Measurements from ENCODE around the gene IFNGR2.
A peak's percentile ranks its signal among the peaks of the same experiment; 100 is the strongest.
"Not testable (repeated sequence)": the region's sequence is repeated elsewhere in the genome, so short reads cannot be mapped to it uniquely, and the experiment has no call there.

The IFNGR2 gene

DNA sequence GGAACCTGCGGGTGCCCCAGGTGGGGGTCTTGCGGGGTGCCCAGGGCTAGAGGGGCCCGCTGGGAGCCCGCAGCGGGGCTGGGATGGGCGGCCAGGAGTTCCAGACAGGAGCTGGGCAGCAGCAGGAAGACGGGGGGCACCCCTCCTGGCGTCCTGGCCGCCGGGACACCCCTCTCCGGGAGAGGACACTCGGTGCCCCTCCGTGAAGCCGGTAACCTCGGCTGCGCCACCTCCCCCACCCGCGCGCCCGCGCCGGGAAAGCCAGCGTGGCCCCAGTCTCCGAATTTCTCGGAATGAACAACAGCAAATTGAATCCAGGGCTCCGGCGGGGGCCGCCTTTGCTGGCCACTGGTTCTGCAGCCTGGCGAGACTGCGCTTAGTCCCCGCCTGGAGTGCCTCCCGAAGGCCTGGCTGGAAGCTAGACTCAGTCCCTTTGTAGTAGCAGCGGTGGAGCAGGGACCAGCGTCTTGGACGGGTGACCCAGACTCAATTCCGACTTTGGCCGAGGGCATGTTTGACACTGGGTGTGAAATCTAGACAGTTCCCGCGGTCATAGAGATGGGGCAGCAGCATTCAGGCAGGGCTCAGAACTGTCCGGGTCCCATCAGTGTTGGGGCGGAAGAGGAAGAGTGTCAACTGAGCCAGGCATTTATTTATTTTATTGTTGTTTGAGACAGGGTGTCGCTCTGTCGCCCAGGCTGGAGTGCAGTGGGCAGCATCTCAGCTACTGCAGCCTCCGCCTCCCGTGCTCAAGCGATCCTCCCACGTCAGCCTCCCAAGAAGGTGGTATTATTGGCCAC lies 773 bp downstream of the IFNGR2 start:
- peak; percentile 30 for DNase-seq

DNA sequence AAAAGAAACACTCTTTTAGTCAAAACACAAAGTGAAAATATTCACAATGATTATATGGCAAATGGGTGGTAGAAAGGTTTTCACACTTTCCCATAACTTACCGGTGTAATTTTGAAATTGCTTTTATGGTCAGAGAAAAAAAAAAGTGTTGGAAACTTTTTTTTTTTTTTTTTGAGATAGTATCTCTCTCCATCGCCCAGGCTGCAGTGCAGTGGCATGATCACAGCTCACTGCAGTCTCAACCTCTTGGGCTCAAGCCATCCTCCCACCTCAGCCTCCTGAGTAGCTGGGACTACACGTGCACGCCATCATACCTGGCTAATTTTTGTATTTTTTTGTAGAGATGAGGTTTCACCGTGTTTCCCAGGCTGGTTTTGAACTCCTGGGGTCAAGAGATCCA lies 3.3 kb downstream of the IFNGR2 start:
- DNase-seq, result no peak

DNA sequence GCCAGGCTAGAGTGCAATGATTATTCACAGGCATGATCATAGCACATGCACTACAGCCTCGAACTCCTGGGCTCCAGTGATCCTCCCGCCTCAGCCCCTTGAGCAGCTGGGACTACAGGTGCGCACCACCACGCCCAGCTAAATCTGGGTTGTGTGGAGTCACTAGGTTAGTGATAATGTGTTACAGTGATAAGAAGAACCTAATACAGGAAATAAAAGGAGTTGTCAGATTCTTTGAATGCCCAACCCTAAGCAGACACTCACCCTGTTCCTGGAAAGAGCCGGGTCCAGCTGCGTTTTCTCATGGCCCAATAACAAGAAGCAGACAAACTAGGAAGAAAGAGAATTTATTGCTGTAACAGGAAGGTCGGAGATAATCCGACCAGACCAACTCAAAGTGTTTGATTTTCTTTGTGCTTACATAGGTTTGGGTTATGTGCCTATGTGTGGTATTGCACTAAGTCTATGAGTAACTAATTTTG lies 8.8 kb downstream of the IFNGR2 start:
- DNase-seq, result no peak

DNA sequence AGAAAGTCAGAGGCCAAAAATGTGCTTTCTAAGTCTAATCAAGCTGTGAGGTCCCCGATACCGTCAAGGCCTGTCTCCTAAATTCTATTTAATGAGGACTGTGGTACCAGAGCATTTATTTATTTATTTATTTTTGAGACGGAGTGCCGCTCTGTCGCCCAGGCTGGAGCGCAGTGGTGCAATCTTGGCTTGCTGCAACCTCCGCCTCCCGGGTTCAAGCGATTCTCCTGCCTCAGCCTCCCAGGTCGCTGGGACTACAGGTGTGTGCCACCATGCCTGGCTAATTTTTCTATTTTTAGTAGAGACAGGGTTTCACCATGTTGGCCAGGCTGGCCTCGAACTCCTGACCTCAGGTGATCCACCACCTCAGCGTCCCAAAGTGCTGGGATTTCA lies 9.2 kb downstream of the IFNGR2 start:
- not testable (repeated sequence) for DNase-seq

DNA sequence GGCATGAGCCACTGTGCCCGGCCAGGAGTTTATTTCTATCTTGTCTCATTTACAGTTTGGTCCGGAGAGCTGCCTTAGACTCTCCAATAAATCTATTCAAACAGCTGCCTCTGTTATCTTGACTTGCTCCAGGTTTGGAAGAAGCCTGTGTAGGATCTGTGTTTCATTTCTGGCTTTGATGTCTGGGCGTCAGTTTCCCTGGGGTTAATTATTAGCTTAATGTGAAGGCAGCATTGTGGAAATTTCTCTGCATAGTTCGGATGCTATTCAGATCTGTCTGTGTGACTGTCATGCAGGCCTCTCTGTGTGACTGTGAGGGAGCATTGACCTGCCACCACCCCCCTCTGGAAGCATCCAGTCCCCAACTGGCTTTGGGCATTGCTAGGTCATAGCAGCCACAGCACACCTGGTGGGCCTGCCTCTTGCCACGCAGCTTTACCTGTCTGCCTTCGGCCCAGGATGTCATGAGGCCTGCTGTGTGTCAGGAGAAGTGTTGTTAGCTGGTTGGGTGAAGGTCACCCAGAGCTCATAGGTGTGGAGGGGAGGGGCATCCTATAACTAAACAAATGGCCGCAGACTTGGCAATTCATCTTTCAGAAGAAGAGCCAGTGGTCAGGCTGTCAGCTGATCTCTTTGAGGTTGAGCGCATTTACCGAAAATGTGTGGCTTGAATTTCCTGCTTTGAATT lies 9.8 kb downstream of the IFNGR2 start:
- DNase-seq, result no peak

DNA sequence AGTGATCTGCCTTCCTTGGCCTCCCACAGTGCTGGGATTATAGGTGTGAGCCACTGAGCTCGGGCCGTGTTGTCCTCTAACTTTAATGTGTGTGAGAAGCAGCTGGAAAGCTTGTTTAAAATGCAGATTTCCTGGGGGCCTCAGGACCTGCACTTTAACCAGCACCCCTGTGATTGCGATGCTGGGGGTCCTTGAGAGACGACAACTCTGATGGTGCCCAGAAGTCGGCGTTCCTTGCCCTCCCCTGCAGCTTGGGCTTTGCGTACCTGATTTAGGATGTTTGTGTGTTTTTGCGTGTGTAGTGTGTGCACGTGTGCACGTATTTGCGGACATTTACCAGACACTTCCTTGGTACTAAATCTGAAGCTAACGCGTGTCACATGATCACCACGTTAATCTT lies 10.9 kb downstream of the IFNGR2 start:
- DNase-seq, result no peak

DNA sequence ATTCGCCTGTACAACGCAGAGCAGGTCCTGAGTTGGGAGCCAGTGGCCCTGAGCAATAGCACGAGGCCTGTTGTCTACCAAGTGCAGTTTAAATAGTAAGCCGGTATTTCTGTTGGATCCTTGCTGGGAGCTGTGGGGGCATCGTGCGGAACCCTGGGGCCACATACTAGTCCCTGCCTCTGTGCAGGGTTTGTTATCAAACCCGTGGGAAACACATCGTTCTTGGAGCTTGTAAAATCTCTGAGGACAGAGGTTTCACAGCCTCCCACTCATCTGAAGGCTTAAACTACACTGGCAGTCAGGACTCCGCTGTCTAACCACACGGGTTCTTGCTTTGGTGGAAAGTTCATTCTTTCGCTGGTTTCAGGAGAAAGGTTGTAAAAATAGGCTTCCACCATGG lies 11.7 kb downstream of the IFNGR2 start:
- no peak for DNase-seq

DNA sequence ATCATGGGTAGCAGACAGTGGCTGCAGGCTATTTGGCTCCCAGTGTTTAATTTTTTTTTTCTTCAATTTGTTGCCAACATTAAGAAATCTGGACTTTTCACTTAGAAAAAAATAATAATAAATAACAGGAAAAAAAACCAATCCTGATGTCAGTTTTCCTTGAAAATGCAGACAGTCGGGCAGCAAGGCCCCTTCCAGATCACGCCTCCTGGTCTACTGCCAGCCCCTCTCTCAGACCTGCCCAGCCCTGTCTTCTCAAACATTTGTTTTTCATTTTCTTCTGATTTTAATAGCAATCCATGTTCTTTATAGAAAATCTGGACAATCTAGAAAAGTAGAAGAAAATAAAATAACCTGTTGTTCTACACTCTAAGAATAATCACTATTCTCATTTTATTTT lies 15.5 kb downstream of the IFNGR2 start:
- no peak for DNase-seq

DNA sequence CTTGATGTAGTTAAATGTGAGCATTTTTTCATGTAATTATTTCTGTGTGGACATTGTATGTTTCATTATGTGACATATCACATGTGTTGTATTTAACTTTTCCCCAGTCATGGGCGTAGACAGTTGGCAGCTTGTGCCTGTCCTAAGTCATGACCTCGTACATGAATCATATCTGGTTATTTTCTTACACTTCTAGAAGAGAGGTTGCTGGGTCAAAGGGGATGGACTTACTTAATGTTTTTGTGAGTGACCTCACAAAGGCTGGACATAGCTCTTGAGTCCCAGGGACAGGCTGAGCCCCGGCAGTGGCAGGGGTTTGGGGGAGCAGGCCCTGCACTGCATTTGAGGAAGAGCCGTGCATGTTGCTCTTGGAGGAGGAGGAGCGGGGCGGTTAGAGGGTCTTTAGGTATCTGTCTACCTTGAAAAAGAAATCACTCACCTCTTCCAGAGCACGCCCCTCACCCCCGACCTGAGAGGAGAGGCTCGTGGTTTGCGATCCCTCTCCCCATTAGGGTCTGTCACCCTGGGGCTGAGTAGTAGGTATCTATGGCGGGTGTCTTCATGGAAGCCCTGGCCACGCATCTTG lies 16.4 kb downstream of the IFNGR2 start:
- no peak for DNase-seq

DNA sequence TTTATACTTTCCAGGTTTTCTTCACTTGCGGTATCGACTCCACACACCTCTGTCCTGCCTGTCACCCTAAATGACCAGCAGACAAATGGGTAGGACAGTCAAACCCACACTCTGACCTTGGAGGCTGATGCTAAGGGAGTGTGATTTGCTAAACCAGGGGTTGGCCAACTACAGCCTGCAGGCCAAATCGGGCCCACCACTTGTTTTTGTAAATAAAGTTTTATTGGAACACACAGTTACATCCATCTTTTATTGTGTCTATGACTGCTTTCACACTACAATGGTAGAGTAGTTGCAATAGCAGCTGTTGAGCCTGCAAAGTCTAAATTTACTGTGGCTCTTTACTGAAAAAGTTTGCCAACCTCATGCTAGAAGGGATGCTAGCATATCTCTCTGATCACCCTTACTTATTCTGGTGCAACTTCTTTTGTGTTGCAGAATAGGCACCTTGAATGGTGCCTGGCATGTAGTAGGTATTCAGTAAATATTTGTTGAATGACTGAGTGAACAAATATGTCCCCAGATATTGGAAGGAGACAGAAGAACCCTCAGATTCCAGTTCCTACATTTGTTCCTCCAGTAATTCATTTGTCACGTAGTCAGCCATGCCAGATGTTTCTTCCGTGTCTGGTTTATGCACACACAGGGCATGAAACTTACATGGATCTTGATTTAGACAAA lies 18.6 kb downstream of the IFNGR2 start:
- no peak for DNase-seq

DNA sequence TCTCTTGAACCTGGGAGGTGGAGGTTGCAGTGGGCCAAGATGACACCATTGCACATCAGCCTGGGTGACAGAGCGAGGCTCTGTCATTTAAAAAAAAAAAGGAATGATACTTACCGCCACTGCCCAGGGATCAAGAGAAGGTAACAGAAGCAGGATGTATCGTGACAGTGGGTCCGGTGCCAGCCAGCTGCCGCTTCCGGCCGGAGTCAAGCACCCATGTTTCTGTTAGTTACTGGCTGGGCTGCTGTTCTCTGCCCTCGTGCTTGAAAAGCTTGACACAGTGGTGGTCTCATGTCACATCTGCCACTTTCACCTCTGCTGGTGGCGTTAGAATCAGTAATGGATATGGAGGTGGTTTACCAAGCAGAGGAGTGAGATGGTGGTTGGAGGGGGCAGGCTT lies 21.0 kb downstream of the IFNGR2 start:
- no peak for DNase-seq

DNA sequence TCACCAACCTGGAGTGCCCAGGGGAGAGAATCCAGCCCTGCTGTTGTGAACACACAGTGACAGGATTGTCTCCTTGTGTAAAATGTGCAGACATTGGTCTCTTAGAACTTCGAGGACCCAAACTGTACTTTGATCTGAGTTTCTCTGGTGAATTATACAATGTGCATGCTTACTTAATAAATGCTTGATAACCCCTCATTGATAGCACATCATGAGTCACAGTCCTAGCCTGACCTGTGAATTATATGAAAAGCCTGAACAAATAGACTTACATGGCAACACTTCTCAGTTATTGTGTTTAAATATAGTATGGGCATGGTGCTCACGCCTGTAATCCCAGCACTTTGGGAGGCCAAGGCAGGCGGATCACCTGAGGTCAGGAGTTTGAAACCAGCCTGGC lies 22.6 kb downstream of the IFNGR2 start:
- DNase-seq, result no peak

DNA sequence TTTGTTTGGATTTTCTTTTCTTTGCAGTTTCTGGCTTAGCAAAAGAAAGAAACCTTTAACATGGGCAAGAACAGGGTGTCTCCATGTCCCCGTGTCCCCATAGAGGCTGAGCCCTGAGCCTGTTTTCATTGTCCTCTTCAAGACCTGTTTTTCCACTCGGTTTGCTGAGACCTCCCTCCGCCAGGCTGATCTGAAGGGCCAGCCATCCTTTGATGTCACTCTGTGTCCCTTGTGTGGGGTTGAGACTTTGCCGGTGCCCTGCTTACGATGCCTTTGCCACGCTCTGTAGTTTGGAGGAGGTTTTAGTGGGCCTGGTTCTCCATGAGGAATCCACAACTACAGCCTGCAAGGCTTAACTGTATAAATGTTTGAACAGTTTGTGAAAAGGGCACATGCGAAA lies 23.8 kb downstream of the IFNGR2 start:
- DNase-seq, result no peak

DNA sequence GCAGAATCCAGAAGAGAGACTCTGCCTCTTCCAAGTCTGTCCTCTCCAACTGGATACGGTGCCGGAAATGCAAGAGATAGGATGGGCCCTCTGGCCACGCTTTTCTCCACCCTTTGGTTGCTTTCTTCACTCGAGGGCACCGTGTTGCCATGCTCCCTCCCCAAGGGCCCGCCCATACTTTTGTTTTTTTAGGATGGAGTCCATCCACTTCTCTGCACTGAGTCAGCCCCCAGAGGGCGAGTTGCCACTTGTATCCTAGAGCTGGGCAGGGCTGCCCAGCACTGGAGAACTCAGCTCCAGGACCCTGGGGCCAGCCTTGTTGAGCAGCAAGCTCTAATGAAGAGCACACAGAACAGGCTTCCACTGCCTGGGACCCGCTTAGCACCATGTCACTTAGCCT lies 25.5 kb downstream of the IFNGR2 start:
- no peak for DNase-seq

DNA sequence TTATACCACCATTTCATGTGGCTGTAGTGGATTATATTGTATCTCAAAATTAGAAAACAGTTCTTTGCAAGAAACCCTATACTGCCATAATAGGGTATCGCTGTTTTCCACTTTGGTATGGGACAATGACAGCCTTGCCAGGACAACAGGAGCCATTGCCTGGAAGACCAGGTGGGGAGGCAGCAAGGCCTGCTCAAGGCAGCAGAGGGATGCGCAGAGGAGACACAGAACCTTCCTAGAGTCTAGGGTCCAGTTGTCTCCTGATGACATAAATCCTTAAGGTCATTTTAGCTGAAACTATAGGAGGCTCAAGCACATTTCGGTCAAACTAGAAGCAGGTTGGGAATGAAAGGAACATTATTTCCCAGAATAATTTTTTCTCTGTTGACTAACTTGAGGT lies 27.6 kb downstream of the IFNGR2 start:
- no peak for DNase-seq

DNA sequence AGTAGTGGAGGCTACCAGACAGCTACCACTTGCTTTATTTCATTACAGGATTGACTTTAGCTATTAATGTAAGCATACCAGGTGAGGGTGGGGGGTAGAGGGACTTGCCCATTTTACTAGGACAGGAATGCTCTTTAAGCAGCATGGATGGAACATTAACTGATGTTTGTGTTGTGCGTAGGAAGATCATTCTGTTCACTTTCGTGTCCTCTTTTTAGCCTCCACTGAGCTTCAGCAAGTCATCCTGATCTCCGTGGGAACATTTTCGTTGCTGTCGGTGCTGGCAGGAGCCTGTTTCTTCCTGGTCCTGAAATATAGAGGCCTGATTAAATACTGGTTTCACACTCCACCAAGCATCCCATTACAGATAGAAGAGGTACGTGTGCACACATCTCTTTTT lies 29.3 kb downstream of the IFNGR2 start:
- DNase-seq, result no peak

DNA sequence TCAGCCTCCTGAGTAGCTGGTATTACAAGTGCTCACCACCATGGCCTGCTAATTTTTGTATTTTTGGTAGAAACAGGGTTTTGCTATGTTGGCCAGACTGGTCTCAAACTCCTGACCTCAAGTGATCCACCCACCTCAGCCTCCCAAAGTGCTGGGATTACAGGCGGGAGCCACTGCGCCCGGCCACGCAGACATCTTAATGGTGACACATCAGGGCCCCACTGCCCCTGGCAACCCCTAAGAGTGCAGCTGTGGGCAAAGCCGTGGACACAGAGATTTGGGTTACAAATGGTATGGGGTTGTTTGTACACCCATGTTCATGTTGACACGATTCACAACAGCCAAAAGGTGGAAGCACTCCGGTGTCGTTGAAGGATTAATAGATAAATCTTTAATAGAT lies 29.8 kb downstream of the IFNGR2 start:
- DNase-seq, result no peak

DNA sequence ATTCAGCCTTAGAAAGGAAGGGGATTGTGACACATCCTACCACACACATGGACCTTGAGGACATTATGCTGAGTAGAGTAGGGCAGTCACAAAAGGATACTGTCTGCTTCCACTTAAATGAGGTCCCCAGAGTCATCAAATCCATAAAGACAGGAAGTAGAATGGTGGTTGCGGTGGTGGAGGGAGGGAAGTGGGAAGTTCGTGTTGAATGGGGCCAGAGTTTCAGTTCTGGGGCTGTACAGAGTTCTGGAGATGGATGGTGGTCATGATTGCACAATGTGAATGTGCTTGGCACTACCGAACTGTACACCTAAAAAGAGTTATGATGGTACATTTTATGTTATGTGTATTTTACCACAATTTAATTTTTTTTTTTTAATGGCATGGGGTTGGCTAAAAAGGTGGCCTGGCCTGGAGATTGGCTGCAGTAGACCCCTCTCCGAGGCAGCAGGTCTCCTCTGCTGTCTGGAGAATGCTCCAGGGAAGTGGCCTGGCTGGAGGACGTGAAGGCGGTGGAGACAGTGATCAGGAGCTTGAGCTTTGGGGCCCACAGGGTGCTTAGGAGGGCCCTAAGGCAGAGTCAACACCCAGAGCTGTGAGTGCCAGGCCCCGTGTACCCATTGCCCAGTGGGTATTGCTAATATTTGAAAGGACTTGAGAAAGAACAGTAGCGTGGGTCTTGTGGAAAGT lies 30.4 kb downstream of the IFNGR2 start:
- DNase-seq, result no peak

DNA sequence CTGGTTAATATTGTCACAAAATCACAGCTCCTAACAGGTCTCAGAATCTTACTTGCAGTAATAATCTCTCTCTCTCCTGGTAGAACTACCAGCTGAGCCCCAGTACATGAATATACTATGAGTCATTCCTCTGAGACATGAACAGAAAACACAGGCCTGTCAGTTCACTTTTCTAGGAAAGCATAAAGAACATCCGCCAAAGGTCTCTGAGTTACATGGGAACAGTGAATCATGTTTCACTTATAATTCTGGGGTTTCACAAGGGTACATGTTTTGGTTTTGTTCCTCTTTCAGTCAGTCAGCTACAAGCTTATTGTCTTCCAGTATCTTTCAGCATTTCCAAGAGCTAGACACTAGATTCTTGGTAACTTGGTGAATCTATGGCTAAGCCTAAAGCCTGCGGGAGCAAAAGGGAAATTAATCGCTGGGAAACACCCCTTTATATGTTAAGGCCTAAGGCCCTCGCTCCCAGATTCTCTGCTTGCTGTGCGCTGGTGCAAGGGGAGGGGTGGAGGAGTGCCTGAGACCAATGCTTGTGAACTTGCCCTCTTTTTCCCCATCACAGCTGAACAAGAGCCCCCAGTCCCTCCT lies 31.7 kb downstream of the IFNGR2 start:
- DNase-seq, result no peak

DNA sequence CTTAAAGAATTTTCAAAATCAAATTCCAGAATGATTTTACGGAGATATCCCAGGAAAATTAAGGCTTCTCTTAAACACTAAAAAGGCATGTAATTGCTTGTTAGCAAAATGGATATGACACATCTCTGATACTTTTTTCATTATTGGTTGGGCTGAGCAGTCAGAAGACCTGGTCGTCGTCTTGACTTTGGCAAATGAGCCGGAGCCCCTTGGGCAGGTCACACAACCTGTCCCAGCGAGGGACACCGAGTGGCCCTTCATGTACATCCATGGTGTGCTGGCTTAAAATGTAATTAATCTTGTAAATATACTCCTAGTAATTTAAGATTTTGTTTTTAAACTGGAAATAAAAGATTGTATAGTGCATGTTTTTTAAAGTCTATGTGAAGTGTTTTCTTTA lies 33.9 kb downstream of the IFNGR2 start:
- DNase-seq, result no peak

DNA sequence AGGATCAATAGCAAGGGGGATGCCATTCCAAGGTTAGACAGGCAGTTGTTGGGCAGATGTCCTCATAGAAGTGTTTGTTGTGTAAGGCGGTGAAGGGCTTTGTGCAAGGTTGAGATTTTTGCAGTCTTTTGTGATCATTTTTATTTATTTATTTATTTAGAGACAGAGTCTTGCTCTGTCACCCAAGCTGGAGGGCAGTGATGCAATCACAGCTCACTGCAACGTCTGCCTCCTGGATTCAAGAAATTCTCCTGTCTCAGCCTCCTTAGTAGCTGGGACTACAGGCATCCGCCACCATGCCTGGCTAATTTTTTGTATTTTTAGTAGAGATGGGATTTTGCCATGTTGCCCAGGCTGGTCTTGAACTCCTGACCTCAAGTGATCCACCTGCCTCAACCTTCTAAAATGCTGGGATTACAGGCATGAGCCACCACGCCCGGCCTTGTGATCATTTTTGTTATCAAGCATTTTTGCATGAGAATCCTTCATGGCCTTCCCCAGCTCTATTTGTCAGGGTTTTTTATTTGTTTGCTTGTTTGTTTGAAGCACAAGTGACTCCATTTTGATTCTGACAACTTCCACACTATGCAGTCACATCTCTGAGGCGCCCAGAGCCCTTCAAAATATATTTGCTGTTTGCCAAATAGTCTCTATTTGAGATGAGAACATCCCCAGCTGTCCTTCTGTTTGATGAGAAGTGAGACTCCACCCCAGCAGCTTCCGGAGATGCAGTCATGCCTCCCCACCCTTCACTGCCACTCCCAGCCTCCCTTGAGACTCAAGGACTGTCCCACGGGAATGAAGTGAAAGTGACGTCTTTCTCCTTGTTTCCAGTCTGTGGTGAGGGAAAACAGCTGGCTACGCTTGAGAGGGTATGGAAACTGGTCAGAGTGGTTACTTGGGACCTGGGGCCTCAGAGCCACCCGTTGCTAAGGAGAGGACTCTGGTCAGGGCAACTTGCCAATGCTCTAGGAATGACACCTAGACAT lies 38.6 kb downstream of the IFNGR2 start:
- peak; percentile 14 for DNase-seq

Measured in NCI-H1694 treated with DMSO at 0.1 percent for 48 hours (cell line).